ENCODE results near the gene CNPY1. TPM values are rescaled to one million over a fixed set of nuclear protein-coding genes. Genes with fewer than 3 reads are reported as not detected.

Gene CNPY1
- total RNA-seq, 1 donor: not detected

DNA sequence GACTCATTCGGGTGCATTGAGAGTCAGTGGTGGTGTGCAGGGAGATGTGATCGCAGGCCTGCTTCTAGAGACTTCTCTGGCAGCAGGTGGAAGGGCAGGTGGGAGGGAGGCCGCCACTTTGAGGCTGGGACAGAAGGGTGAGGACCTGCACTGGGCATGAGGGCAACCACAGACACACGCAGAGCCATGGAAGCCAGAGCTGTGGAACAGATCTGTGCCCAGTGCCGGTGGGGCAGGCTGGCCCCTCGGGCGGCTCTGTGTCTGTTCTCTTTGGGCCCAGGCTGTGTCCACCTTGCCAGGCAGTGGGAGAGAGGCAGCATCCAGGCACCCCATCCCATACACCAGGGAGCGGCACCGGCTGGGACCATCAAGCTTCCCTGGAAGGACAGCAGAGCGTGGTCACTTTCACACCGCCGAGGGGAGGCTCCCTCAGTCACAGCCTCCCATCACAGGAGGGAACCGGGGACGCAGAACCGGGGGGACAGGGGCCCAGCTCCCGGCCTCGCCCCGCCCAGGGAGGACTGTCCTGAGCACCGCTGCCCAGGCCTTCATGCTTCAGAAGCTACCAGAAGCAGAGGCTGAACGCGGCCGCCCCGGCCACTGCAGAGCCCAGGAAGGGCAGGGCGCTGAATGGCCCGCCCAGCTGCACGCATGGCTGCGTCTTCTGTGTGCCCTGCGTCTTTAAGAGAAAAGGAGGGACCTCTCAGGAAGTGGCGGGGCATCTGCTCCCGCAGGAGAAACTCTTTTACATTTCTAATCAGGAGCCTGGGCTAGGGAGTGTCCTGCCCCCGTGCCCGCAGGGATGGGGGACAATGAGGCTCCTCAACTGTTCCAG, 56.3 kb downstream of the CNPY1 start:
- Histone ChIP-seq H3K4me3 (ENCODE audit: low read length) (peak overlapping the region; percentile 41), H3K4me1 (ENCODE audit: insufficient read depth, low read length) (peaks cover 20% of the 10 kb centered on the region), H3K27me3 (ENCODE audit: insufficient read depth, low read length) (peaks cover 15% of the 10 kb centered on the region), H3K9me3 (ENCODE audit: low read depth, low read length) (no peaks in the 10 kb centered on the region)

GRCh38 chr7:155489158-155489840, 57.1 kb downstream of the CNPY1 start:
- H3K4me3 ChIP-seq (ENCODE audit: low read length): no peak overlapping the region
- no peaks in the 10 kb centered on the region for H3K9me3 ChIP-seq (ENCODE audit: low read depth, low read length)
- peaks cover 20% of the 10 kb centered on the region for H3K4me1 ChIP-seq (ENCODE audit: insufficient read depth, low read length)
- H3K27me3 ChIP-seq (ENCODE audit: insufficient read depth, low read length): peaks cover 15% of the 10 kb centered on the region

- H3K4me3 ChIP-seq (ENCODE audit: low read length): no peak overlapping the region
- H3K27me3 ChIP-seq (ENCODE audit: insufficient read depth, low read length): peaks cover 16% of the 10 kb centered on the region
- H3K4me1 ChIP-seq (ENCODE audit: insufficient read depth, low read length): peaks cover 20% of the 10 kb centered on the region
- H3K9me3 ChIP-seq (ENCODE audit: low read depth, low read length): no peaks in the 10 kb centered on the region
Observed at GRCh38 chr7:155488483-155489127, 57.8 kb downstream of the CNPY1 start.

GRCh38 chr7:155487509-155488482, 58.6 kb downstream of the CNPY1 start:
- Histone ChIP-seq H3K9me3 (ENCODE audit: low read depth, low read length) (no peaks in the 10 kb centered on the region), H3K4me1 (ENCODE audit: insufficient read depth, low read length) (peaks cover 20% of the 10 kb centered on the region), H3K4me3 (ENCODE audit: low read length) (no peak overlapping the region), H3K27me3 (ENCODE audit: insufficient read depth, low read length) (peaks cover 18% of the 10 kb centered on the region)

DNA sequence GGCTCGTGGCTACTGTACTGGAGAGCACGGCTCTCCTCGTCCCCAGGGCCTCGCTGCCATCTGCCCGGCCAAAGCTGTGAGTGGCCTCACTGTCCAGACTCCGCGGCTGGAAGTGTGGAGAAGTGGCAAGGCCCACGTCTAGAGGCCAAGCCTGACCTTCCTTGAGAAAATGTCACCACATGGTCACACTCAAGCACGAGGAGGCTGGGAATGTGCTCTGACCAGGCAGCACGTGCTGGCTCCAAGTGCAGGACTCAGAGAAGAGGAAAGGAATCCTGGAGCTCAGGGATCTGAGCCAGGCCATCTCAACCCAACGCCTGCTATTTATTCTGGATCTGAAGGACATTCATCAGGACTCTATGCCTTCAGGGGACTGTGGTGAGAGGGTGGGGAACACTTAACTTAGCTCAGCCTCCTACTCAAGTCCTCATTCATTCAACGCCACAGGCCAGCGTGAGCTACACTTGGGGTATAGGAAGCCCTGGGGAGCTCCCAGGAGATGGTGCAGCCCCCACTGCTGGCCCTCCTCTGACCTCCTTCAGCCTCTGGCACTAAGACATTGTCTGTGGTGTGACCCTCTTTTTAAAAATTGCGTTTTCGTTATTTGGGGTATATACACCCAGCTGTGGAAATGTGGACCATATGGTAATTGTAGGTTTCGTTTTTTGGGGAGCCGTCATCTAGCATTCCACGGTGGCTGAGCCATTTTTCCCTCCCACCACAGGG, 59.4 kb downstream of the CNPY1 start:
- Histone ChIP-seq H3K4me1 (ENCODE audit: insufficient read depth, low read length) (peaks cover 20% of the 10 kb centered on the region), H3K27me3 (ENCODE audit: insufficient read depth, low read length) (peaks cover 19% of the 10 kb centered on the region), H3K9me3 (ENCODE audit: low read depth, low read length) (no peaks in the 10 kb centered on the region), H3K4me3 (ENCODE audit: low read length) (no peak overlapping the region)

DNA sequence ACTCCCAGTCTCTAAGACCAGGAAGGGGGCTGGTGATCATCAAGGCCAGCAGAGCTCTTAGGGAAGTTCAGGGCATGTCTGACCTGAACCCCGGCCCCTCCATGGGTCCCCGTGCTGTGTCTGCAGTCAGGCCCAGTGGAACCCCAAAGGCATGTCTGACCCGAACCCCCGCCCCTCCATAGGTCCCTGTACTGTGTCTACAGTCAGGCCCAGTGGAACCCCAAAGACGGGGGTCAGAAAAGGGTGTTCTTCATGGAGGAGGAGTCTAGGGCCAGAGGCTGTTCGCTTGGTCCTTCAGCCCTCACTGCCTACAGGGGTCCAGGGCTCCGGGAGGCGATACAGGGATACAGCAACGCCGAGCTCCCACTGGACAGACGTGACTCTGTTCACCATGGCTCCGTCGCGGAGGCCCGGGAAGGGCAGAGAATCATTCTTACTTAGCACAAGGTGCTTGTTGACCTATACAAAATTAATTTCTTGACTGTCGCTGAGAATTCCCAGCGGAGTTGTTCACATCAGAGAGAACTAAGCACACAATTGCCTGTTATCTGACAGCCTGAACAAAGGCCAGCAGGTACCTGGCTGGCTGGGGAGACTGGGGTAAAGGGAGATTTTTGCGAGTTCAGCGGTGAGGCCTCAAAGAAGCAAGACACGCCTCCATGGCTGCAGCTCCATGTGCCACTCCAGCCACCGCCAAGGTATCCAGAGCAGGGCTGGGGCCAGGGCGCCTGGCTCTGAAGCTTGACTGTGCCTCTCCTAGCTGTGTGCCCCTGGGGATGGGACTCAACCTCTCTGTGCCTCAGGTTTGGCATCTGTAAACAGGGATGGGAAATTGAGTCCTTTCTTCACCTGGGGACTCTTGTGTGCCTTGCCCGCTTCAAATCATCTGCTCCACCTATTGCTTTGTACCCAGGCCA, 61.6 kb downstream of the CNPY1 start:
- no peaks in the 10 kb centered on the region for H3K9me3 ChIP-seq (ENCODE audit: low read depth, low read length)
- H3K4me1 ChIP-seq (ENCODE audit: insufficient read depth, low read length): no peaks in the 10 kb centered on the region
- H3K27me3 ChIP-seq (ENCODE audit: insufficient read depth, low read length): peaks cover 21% of the 10 kb centered on the region
- no peak overlapping the region for H3K4me3 ChIP-seq (ENCODE audit: low read length)

GRCh38 chr7:155483868-155484325, 62.5 kb downstream of the CNPY1 start:
- Histone ChIP-seq H3K4me3 (ENCODE audit: low read length) (no peak overlapping the region), H3K27me3 (ENCODE audit: insufficient read depth, low read length) (peaks cover 23% of the 10 kb centered on the region), H3K4me1 (ENCODE audit: insufficient read depth, low read length) (no peaks in the 10 kb centered on the region), H3K9me3 (ENCODE audit: low read depth, low read length) (no peaks in the 10 kb centered on the region)

DNA sequence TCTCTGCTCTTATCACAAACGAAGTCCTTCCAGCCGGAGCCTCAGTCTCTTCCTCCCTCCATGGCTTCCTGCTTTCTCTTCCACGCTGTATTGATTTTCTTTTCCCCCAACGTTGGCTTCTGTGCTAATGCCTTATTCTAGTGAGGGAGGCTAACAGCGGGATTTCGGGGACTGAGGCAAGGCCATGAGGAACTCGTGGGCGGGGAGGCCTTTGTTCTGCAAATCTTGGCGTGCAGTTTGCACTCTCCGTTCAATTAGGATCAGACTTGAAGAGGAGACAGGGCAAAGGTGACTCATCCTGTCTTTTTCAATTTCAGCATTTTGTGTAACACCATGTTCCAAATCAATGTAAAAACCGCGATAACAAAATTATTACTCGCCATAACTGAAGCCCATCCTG, 63.1 kb downstream of the CNPY1 start:
- Histone ChIP-seq H3K27me3 (ENCODE audit: insufficient read depth, low read length) (peaks cover 30% of the 10 kb centered on the region), H3K4me1 (ENCODE audit: insufficient read depth, low read length) (no peaks in the 10 kb centered on the region), H3K9me3 (ENCODE audit: low read depth, low read length) (no peaks in the 10 kb centered on the region), H3K4me3 (ENCODE audit: low read length) (no peak overlapping the region)

GRCh38 chr7:155482511-155483183, 63.7 kb downstream of the CNPY1 start:
- H3K27me3 ChIP-seq (ENCODE audit: insufficient read depth, low read length): peaks cover 35% of the 10 kb centered on the region
- H3K4me1 ChIP-seq (ENCODE audit: insufficient read depth, low read length): no peaks in the 10 kb centered on the region
- H3K4me3 ChIP-seq (ENCODE audit: low read length): no peak overlapping the region
- no peaks in the 10 kb centered on the region for H3K9me3 ChIP-seq (ENCODE audit: low read depth, low read length)

DNA sequence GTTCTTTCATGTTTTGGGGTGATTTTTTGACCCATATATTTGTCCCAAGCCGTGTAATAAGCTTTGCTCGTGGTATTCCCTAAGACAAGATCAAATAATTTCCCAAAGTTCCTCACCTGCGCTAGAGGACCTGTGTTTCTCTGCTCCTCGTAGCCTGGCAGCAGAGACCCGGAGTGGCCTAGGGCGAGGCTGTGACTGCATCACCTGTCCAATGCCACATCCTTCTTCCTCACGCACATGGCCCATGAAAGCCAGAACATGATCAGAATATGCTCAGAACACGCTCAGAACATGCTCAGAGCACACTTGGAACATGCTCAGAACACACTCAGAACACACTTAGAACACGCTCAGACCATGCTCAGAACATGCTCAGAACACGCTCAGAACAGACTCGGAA, 64.6 kb downstream of the CNPY1 start:
- H3K27me3 ChIP-seq (ENCODE audit: insufficient read depth, low read length): peaks cover 38% of the 10 kb centered on the region
- H3K4me1 ChIP-seq (ENCODE audit: insufficient read depth, low read length): no peaks in the 10 kb centered on the region
- no peak overlapping the region for H3K4me3 ChIP-seq (ENCODE audit: low read length)
- no peaks in the 10 kb centered on the region for H3K9me3 ChIP-seq (ENCODE audit: low read depth, low read length)

- Histone ChIP-seq H3K4me1 (ENCODE audit: insufficient read depth, low read length) (no peaks in the 10 kb centered on the region), H3K4me3 (ENCODE audit: low read length) (no peak overlapping the region), H3K9me3 (ENCODE audit: low read depth, low read length) (no peaks in the 10 kb centered on the region), H3K27me3 (ENCODE audit: insufficient read depth, low read length) (peaks cover 67% of the 10 kb centered on the region)
Observed at GRCh38 chr7:155477476-155477875, 68.9 kb downstream of the CNPY1 start.

- no peaks in the 10 kb centered on the region for H3K9me3 ChIP-seq (ENCODE audit: low read depth, low read length)
- H3K27me3 ChIP-seq (ENCODE audit: insufficient read depth, low read length): peaks cover 97% of the 10 kb centered on the region
- no peak overlapping the region for H3K4me3 ChIP-seq (ENCODE audit: low read length)
- H3K4me1 ChIP-seq (ENCODE audit: insufficient read depth, low read length): peaks cover 11% of the 10 kb centered on the region
Observed at GRCh38 chr7:155471718-155472117, 74.6 kb downstream of the CNPY1 start.

Data from mononuclear cell (primary cell).